NCI-H2196 treated with DMSO at 0.1 percent for 48 hours (cell line): ENCODE results near the gene MRC2.
"Not testable (repeated sequence)": the region's sequence is repeated elsewhere in the genome, so short reads cannot be mapped to it uniquely, and the experiment has no call there.

Source experiments
- DNase-seq: peaks from one replicate; lab custom pipeline; 2025; ENCODE audit not compliant: unreplicated experiment; lab: John Stamatoyannopoulos, UW

Gene MRC2

GRCh38 chr17:62678214-62678919 lies 50.9 kb downstream of the MRC2 start:
- no peak for DNase-seq

DNA sequence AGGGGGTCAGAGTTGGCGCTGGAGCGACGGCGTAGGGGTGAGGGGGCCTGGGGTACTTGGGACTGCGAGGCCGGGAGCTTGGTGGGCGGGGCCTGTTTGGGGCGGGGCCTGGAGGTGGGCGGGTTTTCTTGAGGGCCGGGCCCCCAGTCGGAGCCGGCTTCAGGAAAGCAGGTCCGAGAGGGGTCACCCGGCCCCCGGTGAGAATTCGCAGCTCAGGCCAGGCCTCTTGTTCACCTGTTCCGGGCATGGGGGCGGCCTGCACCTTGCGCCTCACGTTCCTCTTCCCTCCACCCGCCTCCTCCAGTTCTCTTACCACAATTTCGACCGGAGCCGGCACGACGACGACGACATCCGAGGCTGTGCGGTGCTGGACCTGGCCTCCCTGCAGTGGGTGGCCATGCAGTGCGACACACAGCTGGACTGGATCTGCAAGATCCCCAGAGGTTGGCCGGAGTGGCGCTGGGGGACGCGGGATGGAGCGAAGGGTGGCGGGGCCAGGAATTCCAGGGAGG lies 52.5 kb downstream of the MRC2 start:
- no peak for DNase-seq

- no peak for DNase-seq
These were observed 53.1 kb downstream of the MRC2 start for GRCh38 chr17:62680541-62681052.

DNA sequence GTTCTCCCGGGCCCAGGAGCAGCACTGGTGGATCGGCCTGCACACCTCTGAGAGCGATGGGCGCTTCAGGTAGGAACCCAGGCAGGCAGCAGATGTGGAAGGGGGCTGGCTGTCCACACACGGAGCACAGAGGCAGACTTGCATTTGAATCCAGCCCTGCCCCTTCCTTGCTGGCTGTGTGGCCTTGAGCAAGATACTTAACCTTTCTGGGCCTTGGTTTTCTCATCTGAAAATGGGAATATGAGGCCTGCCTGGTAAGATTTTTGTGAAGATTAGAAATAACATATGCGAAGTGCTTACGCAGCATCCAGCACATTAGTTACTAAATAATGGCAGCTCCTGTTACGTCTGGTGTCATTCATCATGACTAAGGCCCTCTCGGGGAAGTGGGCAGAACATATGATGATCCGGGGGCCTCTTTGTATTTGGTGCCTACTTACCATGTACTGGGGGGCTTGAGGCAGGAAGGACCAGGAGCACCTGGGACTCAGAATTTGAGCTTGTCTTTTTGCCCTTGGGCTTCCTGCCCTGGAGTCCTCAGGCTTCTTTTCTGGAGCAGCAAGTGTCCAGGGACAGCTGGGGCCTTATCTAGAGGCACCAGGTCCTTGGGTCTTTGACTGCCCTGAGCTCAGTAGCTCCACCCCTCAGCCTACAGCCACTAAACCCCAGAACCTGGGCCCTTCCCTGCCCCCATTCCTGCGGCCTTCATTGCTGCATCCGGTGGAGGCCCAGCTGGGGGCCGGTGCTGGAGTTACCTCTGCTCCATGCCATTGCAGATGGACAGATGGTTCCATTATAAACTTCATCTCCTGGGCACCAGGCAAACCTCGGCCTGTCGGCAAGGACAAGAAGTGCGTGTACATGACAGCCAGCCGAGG lies 53.8 kb downstream of the MRC2 start:
- DNase-seq: no peak

DNA sequence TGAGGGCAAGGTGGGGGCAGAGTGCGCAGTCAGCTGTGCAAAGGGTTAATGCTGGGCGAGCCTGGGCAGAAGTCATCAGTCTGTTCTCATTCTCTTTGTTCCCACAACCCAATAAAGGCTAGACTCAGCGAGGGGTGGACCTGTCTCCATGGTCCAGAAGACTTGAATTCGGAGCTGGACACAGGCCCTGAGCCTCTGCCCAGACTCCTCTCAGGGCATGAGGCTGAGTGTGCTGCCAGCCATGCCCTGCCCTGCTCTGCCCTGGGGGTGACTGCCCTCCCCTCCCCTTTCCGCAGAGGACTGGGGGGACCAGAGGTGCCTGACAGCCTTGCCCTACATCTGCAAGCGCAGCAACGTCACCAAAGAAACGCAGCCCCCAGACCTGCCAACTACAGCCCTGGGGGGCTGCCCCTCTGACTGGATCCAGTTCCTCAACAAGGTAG lies 54.5 kb downstream of the MRC2 start:
- no peak for DNase-seq

DNA sequence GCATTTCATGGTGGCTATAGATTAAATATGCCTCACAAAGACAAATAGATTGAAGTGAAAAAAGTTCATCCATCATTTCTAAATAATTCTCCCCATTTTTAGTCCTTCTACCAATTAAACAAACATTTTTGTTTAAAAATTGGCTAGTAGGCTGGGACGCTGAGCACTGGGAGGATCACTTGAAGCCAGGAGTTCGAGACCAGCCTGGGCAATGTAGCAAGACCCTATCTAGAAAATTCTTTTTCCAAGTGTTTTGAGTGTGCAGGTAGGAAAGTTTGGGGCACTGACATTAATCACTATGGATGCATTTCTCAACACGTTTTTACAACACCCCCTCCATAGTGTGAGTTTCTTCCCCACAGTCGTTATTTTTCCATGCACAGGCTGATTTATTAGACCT lies 56.7 kb downstream of the MRC2 start:
- no peak for DNase-seq

DNA sequence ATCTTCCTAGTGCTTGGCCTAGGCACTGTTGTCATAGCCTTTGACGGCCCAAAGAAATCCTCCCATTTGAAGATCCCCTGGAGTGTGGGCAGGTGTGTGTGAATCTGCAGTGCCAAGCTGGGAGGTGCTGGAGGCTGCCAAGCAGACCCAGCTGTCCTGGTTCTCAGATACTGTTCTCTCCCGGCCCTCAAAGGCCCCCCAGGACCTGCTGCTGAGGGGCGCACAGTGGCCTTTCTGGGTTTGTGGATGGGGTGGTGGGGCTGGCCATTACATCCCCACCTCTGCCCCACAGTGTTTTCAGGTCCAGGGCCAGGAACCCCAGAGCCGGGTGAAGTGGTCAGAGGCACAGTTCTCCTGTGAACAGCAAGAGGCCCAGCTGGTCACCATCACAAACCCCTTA lies 60.5 kb downstream of the MRC2 start:
- no peak for DNase-seq

- DNase-seq: peak; percentile 15
These were observed 61.1 kb downstream of the MRC2 start for GRCh38 chr17:62688398-62689160.

GRCh38 chr17:62689441-62690167 lies 62.1 kb downstream of the MRC2 start:
- DNase-seq: no peak

- DNase-seq: no peak
These were observed 62.9 kb downstream of the MRC2 start for GRCh38 chr17:62690168-62690897.

GRCh38 chr17:62691589-62691915 lies 64.1 kb downstream of the MRC2 start:
- not testable (repeated sequence) for DNase-seq

GRCh38 chr17:62692159-62692651 lies 64.7 kb downstream of the MRC2 start:
- no peak for DNase-seq

GRCh38 chr17:62692721-62693431 lies 65.4 kb downstream of the MRC2 start:
- no peak for DNase-seq

GRCh38 chr17:62693616-62694409 lies 66.3 kb downstream of the MRC2 start:
- DNase-seq: no peak

- DNase-seq: not testable (repeated sequence)
These were observed 67.7 kb downstream of the MRC2 start for GRCh38 chr17:62695093-62695738.

GRCh38 chr17:62696256-62696655 lies 68.8 kb downstream of the MRC2 start:
- DNase-seq: no peak

DNA sequence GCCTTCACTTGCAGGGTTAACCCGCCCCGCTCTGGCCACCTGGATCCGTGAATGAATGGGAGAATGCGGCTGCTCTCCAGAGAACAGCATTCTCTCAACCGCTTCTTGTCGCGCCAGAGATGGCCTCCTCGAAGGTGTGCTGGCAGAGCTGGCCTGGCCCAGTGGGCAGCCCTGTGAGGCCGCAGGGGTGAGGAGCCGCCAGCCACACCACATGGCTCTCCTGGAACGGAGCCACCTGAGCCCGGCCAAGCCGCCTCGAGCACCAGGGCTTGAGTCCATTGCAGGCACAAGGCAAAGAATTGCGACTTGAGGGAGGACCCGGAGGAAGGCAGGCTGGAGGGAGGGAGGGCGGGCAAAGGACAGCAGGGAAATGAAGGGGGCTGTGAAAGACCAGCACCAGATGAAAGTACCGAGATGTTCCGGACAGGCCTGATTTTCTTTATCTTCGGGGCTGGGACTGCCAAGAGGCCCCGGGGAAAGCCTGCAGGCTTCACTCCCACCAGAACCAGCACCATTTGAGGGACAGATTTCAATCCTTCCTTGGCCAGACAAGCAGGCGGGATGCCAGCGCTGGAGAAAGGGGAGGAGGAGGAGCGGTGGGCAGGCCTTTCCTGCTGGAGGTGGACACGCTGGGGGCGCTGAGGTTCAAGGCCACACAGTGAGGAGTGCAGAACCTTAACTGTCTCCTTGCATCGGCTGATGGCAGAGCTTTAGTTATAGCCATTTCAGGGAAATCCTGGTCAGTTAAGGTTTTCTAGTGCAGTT lies 69.4 kb downstream of the MRC2 start:
- DNase-seq: no peak
